Esophagus (tissue), 2 donors: ENCODE data around the gene NR4A1. TPM values are rescaled to one million over a fixed set of nuclear protein-coding genes. Genes with fewer than 3 reads are reported as not detected.

Experiments used
- H3K27ac ChIP-seq, 2 donors: one replicate each; pipeline ENCODE4 v1.5.1; 2013; ENCODE audit warnings: low read depth in 2 of 2, mild to moderate bottlenecking in 2 of 2, inconsistent platforms in 1 of 2, low read length in 1 of 2, moderate library complexity in 1 of 2
- H3K27me3 ChIP-seq, 2 donors: one replicate each; pipeline ENCODE4 v1.6.1; 2013; ENCODE audit warnings: low read length in 2 of 2, control low read depth in 1 of 2, mild to moderate bottlenecking in 1 of 2; ENCODE audit not compliant: insufficient read depth in 2 of 2, control insufficient read depth in 1 of 2
- H3K36me3 ChIP-seq, 2 donors: one replicate each; pipeline ENCODE4 v1.6.1; 2013; ENCODE audit warnings: low read length in 1 of 2; ENCODE audit not compliant: control insufficient read depth in 2 of 2, insufficient read depth in 2 of 2
- H3K4me1 ChIP-seq, 2 donors: one replicate each; pipeline ENCODE4 v1.6.1; 2013; ENCODE audit warnings: low read length in 1 of 2; ENCODE audit not compliant: control insufficient read depth in 2 of 2, insufficient read depth in 2 of 2
- H3K4me3 ChIP-seq, 2 donors: one replicate each; pipeline ENCODE4 v1.5.1; 2013; ENCODE audit warnings: low read length in 2 of 2, mild to moderate bottlenecking in 2 of 2, low read depth in 1 of 2, moderate library complexity in 1 of 2
- H3K9me3 ChIP-seq, 2 donors: one replicate each; pipeline ENCODE4 v1.6.1; 2013; ENCODE audit warnings: mild to moderate bottlenecking in 2 of 2, low read depth in 1 of 2, low read length in 1 of 2, moderate library complexity in 1 of 2; ENCODE audit not compliant: control insufficient read depth in 2 of 2, insufficient read depth in 1 of 2
- WGBS, 2 donors: extraction: QIAGEN DNeasy Blood & Tissue Kit; methylation state at CpG; one replicate each; pipeline ENCODE4 v1.1.7; 2013; 5-methylcytosine and 5-hydroxymethylcytosine counted together
- polyA plus RNA-seq, 2 donors: library from polyadenylated mRNA; stranded (reverse); fragments of 200-250 nt; gene quantifications; one replicate each; pipeline ENCODE4 v1.2.3, GENCODE V29; 2013
- donor health status: healthy with polysubstance abuse.
- donor health status: Bipolar disorder and iron deficiency.

Gene NR4A1
- polyA plus RNA-seq: 10 to 100 TPM in 1 of 2 donors, 1 to 10 TPM in 1; 6.3 to 10.6 TPM

- WGBS, 2 donors: 0 to 1% methylated on average over 66 to 77 of the region's 77 CpGs
- Histone ChIP-seq H3K9me3 (no peaks in the 10 kb centered on the region), H3K4me3 (peak within 1 kb of the TSS; percentile 32 to 53), H3K27ac (peak within 1 kb of the TSS; percentile 94), H3K4me1 (peaks cover 5 to 15% of the 10 kb centered on the region in 2 donors), H3K27me3 (no peaks in the 10 kb centered on the region), H3K36me3 (no peaks in the 10 kb centered on the region)
Observed at GRCh38 chr12:52050758-52051541, at the start of gene NR4A1. NR4A1 (plus strand) TSS chr12:52051442; CDS start chr12:52054329, 2,887 bp downstream.

- Histone ChIP-seq H3K4me1 (peaks cover 0 to 9% of the 10 kb centered on the region in 2 donors), H3K27ac (no peak overlapping the region), H3K36me3 (peaks cover 0 to 2% of the 10 kb centered on the region in 2 donors), H3K4me3 (no peak overlapping the region), H3K9me3 (no peaks in the 10 kb centered on the region), H3K27me3 (peaks cover 0 to 3% of the 10 kb centered on the region in 2 donors)
- WGBS, 2 donors: 80 to 83% methylated on average over 8 of the region's 8 CpGs
Observed at GRCh38 chr12:52003016-52003550, 48.2 kb upstream of the NR4A1 start.

- Histone ChIP-seq H3K27me3 (peaks cover 0 to 3% of the 10 kb centered on the region in 2 donors), H3K36me3 (peaks cover 0 to 2% of the 10 kb centered on the region in 2 donors), H3K4me3 (no peak overlapping the region), H3K27ac (no peak overlapping the region), H3K9me3 (no peaks in the 10 kb centered on the region), H3K4me1 (peaks cover 0 to 9% of the 10 kb centered on the region in 2 donors)
- 75 to 82% methylated on average over 6 of the region's 6 CpGs for WGBS, 2 donors
Observed at GRCh38 chr12:52003591-52003990, 47.7 kb upstream of the NR4A1 start.

- peaks cover 0 to 3% of the 10 kb centered on the region in 2 donors for H3K27me3 ChIP-seq
- peaks cover 0 to 2% of the 10 kb centered on the region in 2 donors for H3K36me3 ChIP-seq
- H3K9me3 ChIP-seq: no peaks in the 10 kb centered on the region
- WGBS, 2 donors: 50% methylated on average over 5 of the region's 5 CpGs
- no peak overlapping the region for H3K4me3 ChIP-seq
- peaks cover 0 to 9% of the 10 kb centered on the region in 2 donors for H3K4me1 ChIP-seq
- H3K27ac ChIP-seq: no peak overlapping the region
Observed at GRCh38 chr12:52004042-52004648, 47.1 kb upstream of the NR4A1 start.

GRCh38 chr12:52005218-52005902 is 45.9 kb upstream of the NR4A1 start:
- 87 to 89% methylated on average over 10 of the region's 10 CpGs for WGBS, 2 donors
- Histone ChIP-seq H3K27me3 (peaks cover 0 to 3% of the 10 kb centered on the region in 2 donors), H3K36me3 (no peaks in the 10 kb centered on the region), H3K4me1 (peaks cover 0 to 9% of the 10 kb centered on the region in 2 donors), H3K9me3 (no peaks in the 10 kb centered on the region), H3K27ac (no peak overlapping the region), H3K4me3 (no peak overlapping the region)

- Histone ChIP-seq H3K36me3 (no peaks in the 10 kb centered on the region), H3K27me3 (peaks cover 0 to 3% of the 10 kb centered on the region in 2 donors), H3K4me3 (peak overlapping the region; percentile 5 to 53), H3K27ac (no peak overlapping the region), H3K4me1 (peaks cover 0 to 9% of the 10 kb centered on the region in 2 donors), H3K9me3 (no peaks in the 10 kb centered on the region)
- WGBS, 2 donors: 36 to 39% methylated on average over 28 of the region's 28 CpGs
Observed at GRCh38 chr12:52005903-52006703, 45.1 kb upstream of the NR4A1 start.

GRCh38 chr12:52006726-52007157 is 44.5 kb upstream of the NR4A1 start, which contains the start of gene TAMALIN:
TAMALIN (plus strand) TSS chr12:52006946; CDS start chr12:52007020, 74 bp downstream.
- no peaks in the 10 kb centered on the region for H3K9me3 ChIP-seq
- WGBS, 2 donors: 0 to 1% methylated on average over 48 to 60 of the region's 60 CpGs
- peak within 1 kb of the TSS; percentile 53 to 61 for H3K4me3 ChIP-seq
- H3K27ac ChIP-seq: peak within 1 kb of the TSS; percentile 66 to 71
- H3K27me3 ChIP-seq: peaks cover 0 to 3% of the 10 kb centered on the region in 2 donors
- no peaks in the 10 kb centered on the region for H3K36me3 ChIP-seq
- peaks cover 0 to 9% of the 10 kb centered on the region in 2 donors for H3K4me1 ChIP-seq

GRCh38 chr12:52007158-52007921 is 43.9 kb upstream of the NR4A1 start:
- peak overlapping the region; percentile 53 to 61 for H3K4me3 ChIP-seq
- no peaks in the 10 kb centered on the region for H3K36me3 ChIP-seq
- 6 to 8% methylated on average over 67 to 72 of the region's 72 CpGs for WGBS, 2 donors
- peaks cover 0 to 9% of the 10 kb centered on the region in 2 donors for H3K4me1 ChIP-seq
- peak overlapping the region; percentile 66 to 71 for H3K27ac ChIP-seq
- peaks cover 0 to 3% of the 10 kb centered on the region in 2 donors for H3K27me3 ChIP-seq
- H3K9me3 ChIP-seq: no peaks in the 10 kb centered on the region
